DND-41 (cell line): ENCODE measurements around the gene TRIM74.
A peak's percentile ranks its signal among the peaks of the same experiment; 100 is the strongest.
"Not testable (repeated sequence)": the region's sequence is repeated elsewhere in the genome, so short reads cannot be mapped to it uniquely, and the experiment has no call there.

Experiments used
- ATAC-seq: fragments of 200-7000 bp; cut with Tn5 transposase; 3 replicates; pipeline ENCODE4 v1.9.1; 2021; ENCODE audit warnings: low read depth; ENCODE audit not compliant: insufficient read depth
- DNase-seq: peaks from one replicate; pipeline ENCODE4 v3.0.0-alpha.2; 2020
- H2AFZ ChIP-seq: 2 replicates; pipeline ENCODE4 v1.6.0; 2012; ENCODE audit warnings: low read depth, low read length
- H3K27ac ChIP-seq: 2 replicates; pipeline ENCODE4 v1.5.1; 2012; ENCODE audit warnings: low read length, inconsistent platforms
- H3K27me3 ChIP-seq: fragments of 200-600 bp; sonication (generic); 2 replicates; pipeline ENCODE4 v1.6.0; 2012; ENCODE audit warnings: low read length, mild to moderate bottlenecking, inconsistent platforms; ENCODE audit not compliant: insufficient read depth, poor library complexity
- H3K36me3 ChIP-seq: 2 replicates; pipeline ENCODE4 v1.5.1; 2012; ENCODE audit warnings: low read length, inconsistent platforms; ENCODE audit not compliant: insufficient read depth
- H3K4me1 ChIP-seq: 2 replicates; pipeline ENCODE4 v1.5.1; 2012; ENCODE audit warnings: mild to moderate bottlenecking, low read length; ENCODE audit not compliant: insufficient read depth
- H3K4me2 ChIP-seq: 2 replicates; pipeline ENCODE4 v1.6.0; 2012; ENCODE audit warnings: mild to moderate bottlenecking, moderate library complexity, low read length, inconsistent platforms; ENCODE audit not compliant: insufficient read depth
- H3K4me3 ChIP-seq, 2 experiments: fragments of 200-600 bp in 1 of 2; shearing (Covaris generic) in 1 of 2; 2 replicates each; pipeline ENCODE4 v1.5.1; 2012 to 2016; ENCODE audit warnings: inconsistent platforms in 2 of 2, low read length in 2 of 2, mild to moderate bottlenecking in 2 of 2, low read depth in 1 of 2, moderate library complexity in 1 of 2
- H3K79me2 ChIP-seq: 2 replicates; pipeline ENCODE4 v1.6.0; 2012; ENCODE audit warnings: low read length, inconsistent platforms; ENCODE audit not compliant: insufficient read depth
- H3K9ac ChIP-seq: 2 replicates; pipeline ENCODE4 v1.6.0; 2012; ENCODE audit warnings: low read depth, mild to moderate bottlenecking, inconsistent platforms, low read length, moderate library complexity
- H3K9me3 ChIP-seq: 2 replicates; pipeline ENCODE4 v1.5.1; 2012; ENCODE audit warnings: low read length, moderate library complexity, mild to moderate bottlenecking, inconsistent platforms; ENCODE audit not compliant: insufficient read depth, severe bottlenecking
- H4K20me1 ChIP-seq: 2 replicates; pipeline ENCODE4 v1.6.0; 2012; ENCODE audit warnings: low read length; ENCODE audit not compliant: insufficient read depth
- CTCF ChIP-seq: IDR thresholded peaks from 2 replicates; pipeline ENCODE4 v1.5.1; 2012; ENCODE audit warnings: borderline replicate concordance, low read length, moderate library complexity, mild to moderate bottlenecking; ENCODE audit not compliant: poor library complexity, severe bottlenecking; ENCODE audit errors: extremely low read depth

Gene TRIM74

GRCh38 chr7:72914756-72915525 lies 54.3 kb downstream of the TRIM74 start:
- H3K79me2 ChIP-seq = peaks cover 52% of the 10 kb centered on the region
- peaks cover 19% of the 10 kb centered on the region; the same call in 1 of the 2 replicates for H4K20me1 ChIP-seq
- H3K4me1 ChIP-seq, H3K27ac ChIP-seq, H3K9me3 ChIP-seq, H2AFZ ChIP-seq, H3K4me2 ChIP-seq, H3K4me3 ChIP-seq, H3K9ac ChIP-seq, H3K27me3 ChIP-seq: not testable (repeated sequence)
- DNase-seq = peak; percentile 68
- peaks cover 65% of the 10 kb centered on the region for H3K36me3 ChIP-seq
- peak; percentile 97 for ATAC-seq
- TF ChIP-seq CTCF = peak; percentile 67

- H3K27ac ChIP-seq, H3K9ac ChIP-seq: not testable (repeated sequence)
- H3K79me2 ChIP-seq = peaks cover 54% of the 10 kb centered on the region
Observed at GRCh38 chr7:72913750-72914149, 55.5 kb downstream of the TRIM74 start.

GRCh38 chr7:72911395-72911794 lies 57.9 kb downstream of the TRIM74 start:
- peaks cover 49% of the 10 kb centered on the region for H3K36me3 ChIP-seq

More at GRCh38 chr7:72913750-72914149, 55.5 kb downstream of the TRIM74 start:
- H3K4me2 ChIP-seq, H3K27me3 ChIP-seq, H3K4me3 ChIP-seq, DNase-seq, H3K4me1 ChIP-seq, ATAC-seq, H2AFZ ChIP-seq, H3K9me3 ChIP-seq: not testable (repeated sequence)
- Histone ChIP-seq H4K20me1 (peaks cover 15% of the 10 kb centered on the region; the same call in 1 of the 2 replicates), H3K36me3 (peaks cover 62% of the 10 kb centered on the region)

More at GRCh38 chr7:72911395-72911794, 57.9 kb downstream of the TRIM74 start:
- not testable (repeated sequence) for H3K9ac ChIP-seq, H3K4me3 ChIP-seq, DNase-seq, ATAC-seq, H3K27ac ChIP-seq, H3K4me1 ChIP-seq, H4K20me1 ChIP-seq, H2AFZ ChIP-seq, H3K27me3 ChIP-seq, H3K4me2 ChIP-seq, H3K9me3 ChIP-seq
- H3K79me2 ChIP-seq = peaks cover 55% of the 10 kb centered on the region
